OCI-LY7 (cell line): ENCODE data around the gene NAV3.

ENCODE experiments used
- EZH2phosphoT487 ChIP-seq: fragments of 200-600 bp; sonication (generic); IDR thresholded peaks from 2 replicates; pipeline ENCODE4 v1.6.1; 2018; ENCODE audit warnings: low read depth, borderline replicate concordance, mild to moderate bottlenecking, mixed run types, antibody characterized with exemption, low read length, moderate library complexity, mixed read lengths
- TF ChIP-seq, protein P1 (sequence below): fragments of 200-600 bp; sonication (generic); conservative IDR thresholded peaks from 2 replicates; pipeline ENCODE4 v1.5.1; 2014; ENCODE audit warnings: mild to moderate bottlenecking, antibody characterized with exemption, low read length, moderate library complexity, mixed read lengths

DNA sequence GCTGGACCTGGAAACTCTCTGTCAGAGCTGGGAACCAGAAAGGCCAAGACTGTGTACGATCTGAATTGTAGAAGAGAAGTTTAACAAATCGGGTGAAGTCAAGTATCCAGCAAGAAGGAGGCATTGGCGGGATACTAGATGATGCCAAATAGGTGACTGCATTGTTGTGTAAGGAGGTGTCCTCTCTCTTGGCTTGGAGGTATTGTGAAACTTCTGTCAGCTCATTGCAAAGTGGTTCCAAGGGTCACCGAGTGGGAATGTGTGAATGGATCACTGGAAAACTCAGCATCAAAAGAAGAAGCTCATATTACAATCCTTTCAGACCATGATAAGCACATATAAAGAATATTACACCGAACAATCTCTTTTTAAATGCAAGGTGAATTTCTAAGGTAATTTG lies 11.7 kb downstream of the NAV3 start:
- TF ChIP-seq EZH2phosphoT487, result no peak
- TF ChIP-seq, protein P1, sequence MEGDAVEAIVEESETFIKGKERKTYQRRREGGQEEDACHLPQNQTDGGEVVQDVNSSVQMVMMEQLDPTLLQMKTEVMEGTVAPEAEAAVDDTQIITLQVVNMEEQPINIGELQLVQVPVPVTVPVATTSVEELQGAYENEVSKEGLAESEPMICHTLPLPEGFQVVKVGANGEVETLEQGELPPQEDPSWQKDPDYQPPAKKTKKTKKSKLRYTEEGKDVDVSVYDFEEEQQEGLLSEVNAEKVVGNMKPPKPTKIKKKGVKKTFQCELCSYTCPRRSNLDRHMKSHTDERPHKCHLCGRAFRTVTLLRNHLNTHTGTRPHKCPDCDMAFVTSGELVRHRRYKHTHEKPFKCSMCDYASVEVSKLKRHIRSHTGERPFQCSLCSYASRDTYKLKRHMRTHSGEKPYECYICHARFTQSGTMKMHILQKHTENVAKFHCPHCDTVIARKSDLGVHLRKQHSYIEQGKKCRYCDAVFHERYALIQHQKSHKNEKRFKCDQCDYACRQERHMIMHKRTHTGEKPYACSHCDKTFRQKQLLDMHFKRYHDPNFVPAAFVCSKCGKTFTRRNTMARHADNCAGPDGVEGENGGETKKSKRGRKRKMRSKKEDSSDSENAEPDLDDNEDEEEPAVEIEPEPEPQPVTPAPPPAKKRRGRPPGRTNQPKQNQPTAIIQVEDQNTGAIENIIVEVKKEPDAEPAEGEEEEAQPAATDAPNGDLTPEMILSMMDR, result no peak
